Eye (tissue), 1 donor: ENCODE data around the gene TLCD4.
"Not testable (repeated sequence)": the region's sequence is repeated elsewhere in the genome, so short reads cannot be mapped to it uniquely, and the experiment has no call there.

Experiments used
- DNase-seq: peaks from one replicate; pipeline ENCODE4 v3.0.0-alpha.2; 2015

TLCD4 gene

GRCh38 chr1:95096218-95096841 is 20.8 kb upstream of the TLCD4 start:
- no peak for DNase-seq

- DNase-seq = no peak
These were observed 19.7 kb upstream of the TLCD4 start for GRCh38 chr1:95097426-95097825.

GRCh38 chr1:95098196-95098595 is 19.0 kb upstream of the TLCD4 start:
- DNase-seq = no peak

- DNase-seq = no peak
These were observed 8.4 kb upstream of the TLCD4 start for GRCh38 chr1:95108792-95109191.

GRCh38 chr1:95111014-95111413 is 6.1 kb upstream of the TLCD4 start:
- no peak for DNase-seq

- no peak for DNase-seq
These were observed 3.5 kb upstream of the TLCD4 start for GRCh38 chr1:95113684-95114083.

- no peak for DNase-seq
These were observed 1.4 kb upstream of the TLCD4 start for GRCh38 chr1:95115708-95116137.

- peak; percentile 88 for DNase-seq
These were observed 462 bp upstream of the TLCD4 start for GRCh38 chr1:95116580-95117206.

- DNase-seq = peak; percentile 67
These were observed 928 bp downstream of the TLCD4 start for GRCh38 chr1:95118067-95118499.

- DNase-seq = no peak
These were observed 1.6 kb downstream of the TLCD4 start for GRCh38 chr1:95118710-95119109.

- DNase-seq = no peak
These were observed 2.1 kb downstream of the TLCD4 start for GRCh38 chr1:95119273-95119672.

- DNase-seq = no peak
These were observed 5.1 kb downstream of the TLCD4 start for GRCh38 chr1:95122151-95122697.

GRCh38 chr1:95124342-95124741 is 7.2 kb downstream of the TLCD4 start:
- DNase-seq = no peak

- no peak for DNase-seq
These were observed 9.2 kb downstream of the TLCD4 start for GRCh38 chr1:95126366-95126765.

GRCh38 chr1:95126846-95127245 is 9.7 kb downstream of the TLCD4 start:
- no peak for DNase-seq

GRCh38 chr1:95127380-95127779 is 10.2 kb downstream of the TLCD4 start:
- DNase-seq = no peak

- no peak for DNase-seq
These were observed 15.6 kb downstream of the TLCD4 start for GRCh38 chr1:95132762-95133161.

GRCh38 chr1:95133687-95134086 is 16.5 kb downstream of the TLCD4 start:
- DNase-seq = no peak

- no peak for DNase-seq
These were observed 21.1 kb downstream of the TLCD4 start for GRCh38 chr1:95138223-95138622.

- no peak for DNase-seq
These were observed 21.9 kb downstream of the TLCD4 start for GRCh38 chr1:95139039-95139438.

- DNase-seq = no peak
These were observed 23.6 kb downstream of the TLCD4 start for GRCh38 chr1:95140791-95141190.

GRCh38 chr1:95145493-95145892 is 28.3 kb downstream of the TLCD4 start:
- no peak for DNase-seq

- no peak for DNase-seq
These were observed 29.5 kb downstream of the TLCD4 start for GRCh38 chr1:95146637-95147036.

GRCh38 chr1:95154096-95154495 is 36.9 kb downstream of the TLCD4 start:
- no peak for DNase-seq

- not testable (repeated sequence) for DNase-seq
These were observed 48.4 kb downstream of the TLCD4 start for GRCh38 chr1:95165569-95165968.
